ENCODE data around the gene GPC4. TPM values are rescaled to one million over a fixed set of nuclear protein-coding genes. Genes with fewer than 3 reads are reported as not detected.

GPC4 gene
- total RNA-seq, 2 experiments from 2014 or later = not detected

Other genes with a start within 250 kb of the GPC4 start
- gene TFDP3, start 197.1 kb downstream of the GPC4 start, total RNA-seq = not detected

Data from activated CD4-positive, alpha-beta T cell treated with anti-CD3 and anti-CD28 coated beads for 36 hours (primary cell).